Esophagus (tissue), 2 donors: ENCODE results near the gene SYT9. TPM values are rescaled to one million over a fixed set of nuclear protein-coding genes. Genes with fewer than 3 reads are reported as not detected.
"Not testable (repeated sequence)": the region's sequence is repeated elsewhere in the genome, so short reads cannot be mapped to it uniquely, and the experiment has no call there.

Experiments
- H3K27ac ChIP-seq, 2 donors: one replicate each; pipeline ENCODE4 v1.5.1; 2013; ENCODE audit warnings: low read depth in 2 of 2, mild to moderate bottlenecking in 2 of 2, inconsistent platforms in 1 of 2, low read length in 1 of 2, moderate library complexity in 1 of 2
- H3K27me3 ChIP-seq, 2 donors: one replicate each; pipeline ENCODE4 v1.6.1; 2013; ENCODE audit warnings: low read length in 2 of 2, control low read depth in 1 of 2, mild to moderate bottlenecking in 1 of 2; ENCODE audit not compliant: insufficient read depth in 2 of 2, control insufficient read depth in 1 of 2
- H3K36me3 ChIP-seq, 2 donors: one replicate each; pipeline ENCODE4 v1.6.1; 2013; ENCODE audit warnings: low read length in 1 of 2; ENCODE audit not compliant: control insufficient read depth in 2 of 2, insufficient read depth in 2 of 2
- H3K4me1 ChIP-seq, 2 donors: one replicate each; pipeline ENCODE4 v1.6.1; 2013; ENCODE audit warnings: low read length in 1 of 2; ENCODE audit not compliant: control insufficient read depth in 2 of 2, insufficient read depth in 2 of 2
- H3K4me3 ChIP-seq, 2 donors: one replicate each; pipeline ENCODE4 v1.5.1; 2013; ENCODE audit warnings: low read length in 2 of 2, mild to moderate bottlenecking in 2 of 2, low read depth in 1 of 2, moderate library complexity in 1 of 2
- H3K9me3 ChIP-seq, 2 donors: one replicate each; pipeline ENCODE4 v1.6.1; 2013; ENCODE audit warnings: mild to moderate bottlenecking in 2 of 2, low read depth in 1 of 2, low read length in 1 of 2, moderate library complexity in 1 of 2; ENCODE audit not compliant: control insufficient read depth in 2 of 2, insufficient read depth in 1 of 2
- WGBS, 2 donors: extraction: QIAGEN DNeasy Blood & Tissue Kit; methylation state at CpG; one replicate each; pipeline ENCODE4 v1.1.7; 2013; 5-methylcytosine and 5-hydroxymethylcytosine counted together
- polyA plus RNA-seq, 2 donors: library from polyadenylated mRNA; stranded (reverse); fragments of 200-250 nt; gene quantifications; one replicate each; pipeline ENCODE4 v1.2.3, GENCODE V29; 2013
- donor health status: healthy with polysubstance abuse.
- donor health status: Bipolar disorder and iron deficiency.

SYT9 gene
- polyA plus RNA-seq, 2 donors = 0.01 to 0.02 TPM

GRCh38 chr11:7319501-7319900 is 67.8 kb downstream of the SYT9 start:
- Histone ChIP-seq H3K4me1 (no peaks in the 10 kb centered on the region), H3K9me3 (no peaks in the 10 kb centered on the region), H3K27ac (no peak overlapping the region), H3K4me3 (no peak overlapping the region), H3K27me3 (no peaks in the 10 kb centered on the region), H3K36me3 (no peaks in the 10 kb centered on the region)
- 61 to 62% methylated on average over 2 of the region's 2 CpGs for WGBS, 2 donors

GRCh38 chr11:7320306-7320705 is 68.6 kb downstream of the SYT9 start:
- H3K27me3 ChIP-seq = no peaks in the 10 kb centered on the region
- no peak overlapping the region for H3K27ac ChIP-seq
- no peaks in the 10 kb centered on the region for H3K4me1 ChIP-seq
- H3K36me3 ChIP-seq = no peaks in the 10 kb centered on the region
- no peaks in the 10 kb centered on the region for H3K9me3 ChIP-seq
- no peak overlapping the region for H3K4me3 ChIP-seq

- Histone ChIP-seq H3K36me3 (no peaks in the 10 kb centered on the region), H3K9me3 (no peaks in the 10 kb centered on the region), H3K27ac (no peak overlapping the region), H3K4me3 (no peak overlapping the region), H3K27me3 (no peaks in the 10 kb centered on the region), H3K4me1 (no peaks in the 10 kb centered on the region)
- WGBS, 2 donors = 60 to 63% methylated on average over 7 of the region's 7 CpGs
These were observed 70.1 kb downstream of the SYT9 start for GRCh38 chr11:7321473-7322450.

- Histone ChIP-seq H3K27ac (no peak overlapping the region), H3K36me3 (no peaks in the 10 kb centered on the region), H3K27me3 (no peaks in the 10 kb centered on the region), H3K4me1 (no peaks in the 10 kb centered on the region), H3K9me3 (no peaks in the 10 kb centered on the region), H3K4me3 (no peak overlapping the region)
- 56 to 69% methylated on average over 1 of the region's 1 CpG for WGBS, 2 donors
These were observed 80.7 kb downstream of the SYT9 start for GRCh38 chr11:7332451-7332850.

GRCh38 chr11:7332962-7333361 is 81.3 kb downstream of the SYT9 start:
- Histone ChIP-seq H3K4me3 (no peak overlapping the region), H3K9me3 (no peaks in the 10 kb centered on the region), H3K36me3 (no peaks in the 10 kb centered on the region), H3K27ac (no peak overlapping the region), H3K4me1 (no peaks in the 10 kb centered on the region), H3K27me3 (no peaks in the 10 kb centered on the region)
- WGBS, 2 donors = 77 to 80% methylated on average over 2 of the region's 2 CpGs

GRCh38 chr11:7335442-7335841 is 83.7 kb downstream of the SYT9 start:
- not testable (repeated sequence) for H3K27me3 ChIP-seq, H3K36me3 ChIP-seq
- WGBS, 2 donors = 63 to 85% methylated on average over 2 of the region's 2 CpGs

GRCh38 chr11:7341551-7341950 is 89.8 kb downstream of the SYT9 start:
- Histone ChIP-seq H3K4me1 (no peaks in the 10 kb centered on the region), H3K27me3 (no peaks in the 10 kb centered on the region), H3K27ac (no peak overlapping the region), H3K36me3 (no peaks in the 10 kb centered on the region), H3K4me3 (no peak overlapping the region), H3K9me3 (no peaks in the 10 kb centered on the region)
- 63 to 71% methylated on average over 2 of the region's 2 CpGs for WGBS, 2 donors

More at GRCh38 chr11:7335442-7335841, 83.7 kb downstream of the SYT9 start:
- not testable (repeated sequence) for H3K4me3 ChIP-seq, H3K27ac ChIP-seq, H3K4me1 ChIP-seq, H3K9me3 ChIP-seq

GRCh38 chr11:7347611-7348431 is 96.1 kb downstream of the SYT9 start:
- WGBS, 2 donors = 66 to 70% methylated on average over 6 of the region's 6 CpGs

GRCh38 chr11:7348432-7349304 is 97.0 kb downstream of the SYT9 start:
- no peaks in the 10 kb centered on the region for H3K4me1 ChIP-seq
- no peaks in the 10 kb centered on the region for H3K9me3 ChIP-seq
- no peak overlapping the region for H3K4me3 ChIP-seq
- no peak overlapping the region for H3K27ac ChIP-seq
- 32 to 42% methylated on average over 8 of the region's 8 CpGs for WGBS, 2 donors
- no peaks in the 10 kb centered on the region for H3K36me3 ChIP-seq
- H3K27me3 ChIP-seq = no peaks in the 10 kb centered on the region

More at GRCh38 chr11:7347611-7348431, 96.1 kb downstream of the SYT9 start:
- Histone ChIP-seq H3K4me3 (no peak overlapping the region), H3K36me3 (no peaks in the 10 kb centered on the region), H3K27me3 (no peaks in the 10 kb centered on the region), H3K9me3 (no peaks in the 10 kb centered on the region), H3K27ac (no peak overlapping the region), H3K4me1 (no peaks in the 10 kb centered on the region)
